Gastrocnemius medialis (tissue), 4 donors: ENCODE results near the gene TSPAN7. TPM values are rescaled to one million over a fixed set of nuclear protein-coding genes. Genes with fewer than 3 reads are reported as not detected.
A peak's percentile ranks its signal among the peaks of the same experiment; 100 is the strongest.

Experiments
- ATAC-seq, 2 donors: fragments of 150-250 bp; one replicate each; pipeline ENCODE4 v1.9.1; 2016
- DNase-seq, 2 donors: peaks; one replicate each; pipeline ENCODE4 v3.0.0-alpha.2; 2019
- H3K27ac ChIP-seq, 4 donors: fragments of 200-600 bp; sonication (generic); 1 replicate in 1 of 4; 2 replicates in 3 of 4; pipeline ENCODE4 v1.5.1; 2016 to 2018; ENCODE audit warnings: mild to moderate bottlenecking in 2 of 4, moderate library complexity in 1 of 4
- H3K27me3 ChIP-seq, 3 donors: fragments of 200-600 bp; sonication (generic) in 2 of 3; 1 replicate in 1 of 3; 2 replicates in 2 of 3; pipeline versions ENCODE4 v1.5.1 to v1.6.0; 2016 to 2019; ENCODE audit warnings: mild to moderate bottlenecking in 1 of 3, moderate library complexity in 1 of 3
- H3K36me3 ChIP-seq, 2 donors: fragments of 200-600 bp; sonication (generic) in 1 of 2; one replicate each; pipeline ENCODE4 v1.5.1; 2017 to 2018
- H3K4me1 ChIP-seq, 2 donors: fragments of 200-600 bp; sonication (generic) in 1 of 2; one replicate each; pipeline ENCODE4 v1.5.1; 2016 to 2017; ENCODE audit warnings: mild to moderate bottlenecking in 2 of 2
- H3K4me3 ChIP-seq, 4 donors: fragments of 200-600 bp; sonication (generic) in 3 of 4; 1 replicate in 1 of 4; 2 replicates in 3 of 4; pipeline ENCODE4 v1.5.1; 2016 to 2019; ENCODE audit warnings: mild to moderate bottlenecking in 2 of 4
- H3K9me3 ChIP-seq, 3 donors: fragments of 200-600 bp; sonication (generic) in 2 of 3; 1 replicate in 1 of 3; 2 replicates in 2 of 3; pipeline ENCODE4 v1.5.1; 2016 to 2019
- CTCF ChIP-seq, 5 experiments: fragments of 450-650 bp in 3 of 5; fragments of 200-600 bp in 2 of 5; sonication (generic) in 2 of 5; IDR thresholded peaks in 4 of 5; conservative IDR thresholded peaks in 1 of 5; 1 replicate in 4 of 5; 2 replicates in 1 of 5; pipeline ENCODE4 v1.5.1; 2016 to 2019; ENCODE audit warnings: antibody characterized with exemption in 5 of 5, mild to moderate bottlenecking in 3 of 5, moderate library complexity in 3 of 5
- POLR2A ChIP-seq, 2 donors: fragments of 450-650 bp; IDR thresholded peaks; one replicate each; pipeline ENCODE4 v1.6.1; 2017; ENCODE audit warnings: antibody characterized with exemption in 2 of 2, mild to moderate bottlenecking in 2 of 2, moderate library complexity in 2 of 2
- in situ Hi-C, 4 donors: fragments of 200-750 bp; cut with MboI; loops; one replicate each; pipeline versions ENCODE4 v1.15.0 to v1.8.0; 2017; ENCODE audit warnings: low sequenced_read_pairs in 4 of 4
- intact Hi-C: fragments of 100-400 bp; cut with DNase I; formaldehyde crosslinking; loops from one replicate; pipeline ENCODE4 v1.15.1; 2023; ENCODE audit warnings: low total_unique reads
- total RNA-seq, 4 donors: library from RNA; depleted of rRNA; stranded (reverse); fragments of >200 nt; gene quantifications; one replicate each; pipeline versions ENCODE4 v1.1.0 to v1.2.3, GENCODE V29; 2016

TSPAN7 gene
- total RNA-seq, 4 donors from 2014 or later, result 38.1 to 288 (median 130) TPM

- Histone ChIP-seq H3K27me3 (no peaks in the 10 kb centered on the region), H3K4me3 (no peak overlapping the region), H3K27ac (no peak overlapping the region), H3K9me3 (no peaks in the 10 kb centered on the region), H3K4me1 (peaks cover 14 to 24% of the 10 kb centered on the region in 2 donors), H3K36me3 (no peaks in the 10 kb centered on the region)
- DNase-seq (no peak), ATAC-seq (no peak)
- no peak for TF ChIP-seq CTCF (IDR thresholded peaks at IDR 0.05 in 4 of 5, conservative IDR thresholded peaks at IDR 0.05 in 1 of 5)
- no peak for TF ChIP-seq POLR2A (IDR thresholded peaks at IDR 0.05)
- in situ Hi-C loops, result no loop called here
- intact Hi-C loops, result no loop called here
These were observed 136.1 kb downstream of the TSPAN7 start for GRCh38 chrX:38697461-38697860.

- ATAC-seq (no peak), DNase-seq (no peak)
- Histone ChIP-seq H3K9me3 (no peaks in the 10 kb centered on the region), H3K4me1 (peaks cover 14 to 21% of the 10 kb centered on the region in 2 donors), H3K27ac (peak overlapping the region in 1 of 4 donors; percentile 55), H3K27me3 (no peaks in the 10 kb centered on the region), H3K4me3 (no peak overlapping the region), H3K36me3 (no peaks in the 10 kb centered on the region)
- intact Hi-C loops, result no loop called here
- no peak for TF ChIP-seq POLR2A (IDR thresholded peaks at IDR 0.05)
- TF ChIP-seq CTCF (IDR thresholded peaks at IDR 0.05 in 4 of 5, conservative IDR thresholded peaks at IDR 0.05 in 1 of 5), result no peak
- in situ Hi-C loops, result no loop called here
These were observed 137.8 kb downstream of the TSPAN7 start for GRCh38 chrX:38699121-38699520.

GRCh38 chrX:38699696-38700095 is 138.4 kb downstream of the TSPAN7 start:
- in situ Hi-C loops (no loop called here), intact Hi-C loops (no loop called here)
- ATAC-seq (peak; percentile 19 to 66), DNase-seq (no peak)
- Histone ChIP-seq H3K4me1 (peaks cover 12 to 17% of the 10 kb centered on the region in 2 donors), H3K27me3 (no peaks in the 10 kb centered on the region), H3K27ac (peak overlapping the region in 1 of 4 donors; percentile 55), H3K9me3 (no peaks in the 10 kb centered on the region), H3K4me3 (no peak overlapping the region), H3K36me3 (no peaks in the 10 kb centered on the region)
- TF ChIP-seq CTCF (IDR thresholded peaks at IDR 0.05 in 4 of 5, conservative IDR thresholded peaks at IDR 0.05 in 1 of 5), result no peak
- no peak for TF ChIP-seq POLR2A (IDR thresholded peaks at IDR 0.05)

GRCh38 chrX:38701073-38701472 is 139.7 kb downstream of the TSPAN7 start:
- Histone ChIP-seq H3K4me1 (peaks cover 5 to 14% of the 10 kb centered on the region in 2 donors), H3K4me3 (no peak overlapping the region), H3K27ac (no peak overlapping the region), H3K27me3 (no peaks in the 10 kb centered on the region), H3K9me3 (no peaks in the 10 kb centered on the region), H3K36me3 (no peaks in the 10 kb centered on the region)
- intact Hi-C loops, result no loop called here
- ATAC-seq (no peak), DNase-seq (no peak)
- TF ChIP-seq CTCF (IDR thresholded peaks at IDR 0.05 in 4 of 5, conservative IDR thresholded peaks at IDR 0.05 in 1 of 5) (no peak), POLR2A (IDR thresholded peaks at IDR 0.05) (no peak)
- in situ Hi-C loops, result no loop called here
